ENCODE measurements around the gene LEKR1. TPM values are rescaled to one million over a fixed set of nuclear protein-coding genes. Genes with fewer than 3 reads are reported as not detected.

Gene LEKR1
- total RNA-seq, 1 donor from 2014 or later, result 0.52 TPM

DNA sequence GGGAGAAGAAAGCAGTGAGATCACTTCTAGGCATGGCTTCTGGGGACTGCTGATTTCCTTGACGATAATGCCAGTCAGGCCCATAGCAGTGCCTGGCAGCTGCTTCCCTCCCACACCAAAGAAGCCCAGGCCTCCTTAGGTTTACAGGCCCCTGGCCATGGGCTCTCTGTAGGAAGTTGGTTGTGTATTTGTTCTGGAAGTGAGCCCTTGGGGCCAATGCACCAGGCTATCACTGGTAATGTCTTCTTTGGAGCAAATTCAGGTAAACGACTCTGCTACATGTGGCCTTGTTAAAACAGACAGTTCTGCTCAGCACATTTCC, 244.5 kb downstream of the LEKR1 start:
- H3K27me3 ChIP-seq (ENCODE audit: control insufficient read depth in 3 of 3, insufficient read depth in 3 of 3, low read length in 3 of 3), result no peaks in the 10 kb centered on the region
- no peaks in the 10 kb centered on the region for H3K36me3 ChIP-seq (ENCODE audit: control insufficient read depth in 3 of 3, insufficient read depth in 3 of 3, low read length in 3 of 3)
- no peak overlapping the region for H3K27ac ChIP-seq (ENCODE audit: low read depth, low read length)
- no peaks in the 10 kb centered on the region for H3K9me3 ChIP-seq (ENCODE audit: control insufficient read depth in 3 of 3, low read length in 3 of 3)
- peaks cover 4 to 7% (median 5%) of the 10 kb centered on the region in 3 donors for H3K4me1 ChIP-seq (ENCODE audit: control insufficient read depth in 3 of 3, insufficient read depth in 3 of 3, low read length in 3 of 3)
- no peak overlapping the region for H3K4me3 ChIP-seq (ENCODE audit: low read length in 3 of 3)
- H3K9ac ChIP-seq (ENCODE audit: low read depth in 1 of 3, low read length in 3 of 3), result no peak overlapping the region

DNA sequence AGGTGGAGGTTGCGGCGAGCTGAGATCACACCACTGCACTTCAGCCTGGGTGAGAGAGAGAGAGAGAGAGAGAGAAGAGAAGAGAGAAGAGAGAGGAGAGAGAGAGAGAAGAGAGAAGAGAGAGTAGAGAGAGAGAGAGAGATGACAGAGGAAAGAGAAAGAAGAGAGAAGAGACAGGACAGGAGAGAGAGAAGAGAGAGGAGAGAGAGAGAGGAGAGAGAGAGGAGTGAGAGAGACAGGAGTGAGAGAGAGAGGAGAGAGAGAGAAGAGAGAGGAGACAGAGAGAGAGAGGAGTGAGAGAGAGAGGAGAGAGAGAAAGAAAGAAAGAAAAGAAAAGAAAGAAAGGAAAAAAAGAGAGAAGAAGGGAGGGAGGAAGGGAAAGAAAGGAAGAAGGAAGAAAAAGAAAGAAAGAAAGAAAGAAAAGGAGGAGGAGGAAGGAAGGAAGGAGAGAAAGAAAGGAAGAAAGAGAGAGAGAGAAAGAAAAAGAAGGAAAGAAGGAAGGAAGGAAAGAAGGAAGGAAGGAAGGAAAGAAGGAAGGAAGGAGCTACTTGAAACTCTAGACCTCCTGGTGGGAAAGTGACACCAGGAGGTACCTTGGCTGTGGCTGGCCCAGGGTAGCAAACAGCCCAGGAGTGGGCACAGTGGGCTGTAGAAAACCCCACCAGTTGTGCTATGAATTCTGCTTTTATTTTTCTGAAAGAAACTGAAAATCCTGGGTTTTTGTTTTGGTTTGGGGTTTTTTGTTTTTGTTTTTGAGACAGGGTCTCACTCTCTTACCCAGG, 245.8 kb downstream of the LEKR1 start:
- H3K27ac ChIP-seq (ENCODE audit: low read depth, low read length), result no peak overlapping the region
- no peak overlapping the region for H3K9ac ChIP-seq (ENCODE audit: low read depth in 1 of 3, low read length in 3 of 3)
- peaks cover 1 to 2% (median 1%) of the 10 kb centered on the region in 3 donors for H3K4me1 ChIP-seq (ENCODE audit: control insufficient read depth in 3 of 3, insufficient read depth in 3 of 3, low read length in 3 of 3)
- no peak overlapping the region for H3K4me3 ChIP-seq (ENCODE audit: low read length in 3 of 3)
- H3K27me3 ChIP-seq (ENCODE audit: control insufficient read depth in 3 of 3, insufficient read depth in 3 of 3, low read length in 3 of 3), result no peaks in the 10 kb centered on the region
- H3K36me3 ChIP-seq (ENCODE audit: control insufficient read depth in 3 of 3, insufficient read depth in 3 of 3, low read length in 3 of 3), result no peaks in the 10 kb centered on the region
- H3K9me3 ChIP-seq (ENCODE audit: control insufficient read depth in 3 of 3, low read length in 3 of 3), result no peaks in the 10 kb centered on the region

DNA sequence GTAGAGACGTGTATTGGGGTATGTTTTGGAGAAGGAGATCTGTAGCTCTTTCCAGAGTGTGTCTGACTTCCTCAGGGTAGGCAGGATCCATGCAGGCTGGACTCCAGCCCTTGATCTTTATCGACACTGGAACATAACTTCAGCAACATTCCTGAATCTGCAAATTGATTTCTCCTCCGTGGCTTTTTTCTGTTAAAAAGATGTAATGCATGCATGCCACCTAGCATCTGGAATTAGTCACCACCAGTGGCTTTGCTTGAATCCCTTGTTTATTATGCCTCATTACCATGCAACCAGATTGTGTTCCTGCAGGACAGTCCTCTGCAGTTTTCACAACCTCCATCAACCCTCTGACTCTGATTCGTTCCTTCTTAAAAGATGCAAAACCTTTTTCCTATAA, 247.7 kb downstream of the LEKR1 start:
- Histone ChIP-seq H3K9ac (ENCODE audit: low read depth in 1 of 3, low read length in 3 of 3) (no peak overlapping the region), H3K4me3 (ENCODE audit: low read length in 3 of 3) (no peak overlapping the region), H3K27me3 (ENCODE audit: control insufficient read depth in 3 of 3, insufficient read depth in 3 of 3, low read length in 3 of 3) (no peaks in the 10 kb centered on the region), H3K27ac (ENCODE audit: low read depth, low read length) (no peak overlapping the region), H3K36me3 (ENCODE audit: control insufficient read depth in 3 of 3, insufficient read depth in 3 of 3, low read length in 3 of 3) (no peaks in the 10 kb centered on the region), H3K4me1 (ENCODE audit: control insufficient read depth in 3 of 3, insufficient read depth in 3 of 3, low read length in 3 of 3) (peaks cover 5 to 9% (median 8%) of the 10 kb centered on the region in 3 donors), H3K9me3 (ENCODE audit: control insufficient read depth in 3 of 3, low read length in 3 of 3) (no peaks in the 10 kb centered on the region)

DNA sequence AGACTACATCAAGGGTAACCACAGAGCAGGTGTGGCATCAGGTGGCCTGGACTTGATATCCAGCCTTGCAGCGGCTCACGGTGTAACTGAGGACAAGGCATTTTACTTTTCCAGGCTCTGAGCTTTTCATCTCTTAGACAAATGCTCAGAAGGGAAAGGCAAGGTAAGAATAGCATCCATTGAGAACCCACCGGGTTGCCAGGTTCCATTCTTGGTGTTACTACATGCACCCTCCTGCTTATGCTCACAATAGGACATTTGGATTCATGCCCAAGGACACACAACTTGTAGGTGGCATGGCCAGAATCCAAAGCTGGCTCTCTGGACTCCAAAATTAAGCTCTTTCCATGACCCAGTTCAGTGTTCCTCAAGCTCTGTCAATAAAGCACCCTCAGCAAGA, 248.3 kb downstream of the LEKR1 start:
- Histone ChIP-seq H3K27ac (ENCODE audit: low read depth, low read length) (no peak overlapping the region), H3K9ac (ENCODE audit: low read depth in 1 of 3, low read length in 3 of 3) (no peak overlapping the region), H3K4me3 (ENCODE audit: low read length in 3 of 3) (no peak overlapping the region), H3K27me3 (ENCODE audit: control insufficient read depth in 3 of 3, insufficient read depth in 3 of 3, low read length in 3 of 3) (no peaks in the 10 kb centered on the region), H3K9me3 (ENCODE audit: control insufficient read depth in 3 of 3, low read length in 3 of 3) (no peaks in the 10 kb centered on the region), H3K4me1 (ENCODE audit: control insufficient read depth in 3 of 3, insufficient read depth in 3 of 3, low read length in 3 of 3) (peaks cover 5 to 9% (median 8%) of the 10 kb centered on the region in 3 donors), H3K36me3 (ENCODE audit: control insufficient read depth in 3 of 3, insufficient read depth in 3 of 3, low read length in 3 of 3) (no peaks in the 10 kb centered on the region)

DNA sequence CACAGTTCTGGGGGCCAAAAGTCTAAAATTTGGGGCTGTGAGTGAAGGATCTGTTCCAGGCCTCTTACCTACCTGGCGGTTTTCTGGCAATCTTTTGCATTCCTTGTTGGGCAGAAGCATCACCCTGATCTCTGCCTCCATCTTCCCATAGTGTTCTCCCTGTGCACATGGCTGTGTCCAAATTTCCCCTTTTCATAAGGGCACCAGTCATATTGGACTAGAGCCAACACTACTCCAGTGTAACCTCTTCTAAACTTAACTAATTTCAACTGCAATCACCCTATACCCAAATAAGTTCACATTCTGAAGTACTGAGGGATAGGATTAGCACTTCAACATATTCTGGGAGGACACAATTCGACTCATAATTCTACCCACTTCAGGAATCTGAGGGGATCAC, 248.8 kb downstream of the LEKR1 start:
- H3K36me3 ChIP-seq (ENCODE audit: control insufficient read depth in 3 of 3, insufficient read depth in 3 of 3, low read length in 3 of 3), result no peaks in the 10 kb centered on the region
- H3K27me3 ChIP-seq (ENCODE audit: control insufficient read depth in 3 of 3, insufficient read depth in 3 of 3, low read length in 3 of 3), result no peaks in the 10 kb centered on the region
- no peak overlapping the region for H3K27ac ChIP-seq (ENCODE audit: low read depth, low read length)
- H3K9me3 ChIP-seq (ENCODE audit: control insufficient read depth in 3 of 3, low read length in 3 of 3), result no peaks in the 10 kb centered on the region
- H3K9ac ChIP-seq (ENCODE audit: low read depth in 1 of 3, low read length in 3 of 3), result no peak overlapping the region
- H3K4me3 ChIP-seq (ENCODE audit: low read length in 3 of 3), result no peak overlapping the region
- peaks cover 5 to 9% (median 8%) of the 10 kb centered on the region in 3 donors for H3K4me1 ChIP-seq (ENCODE audit: control insufficient read depth in 3 of 3, insufficient read depth in 3 of 3, low read length in 3 of 3)

DNA sequence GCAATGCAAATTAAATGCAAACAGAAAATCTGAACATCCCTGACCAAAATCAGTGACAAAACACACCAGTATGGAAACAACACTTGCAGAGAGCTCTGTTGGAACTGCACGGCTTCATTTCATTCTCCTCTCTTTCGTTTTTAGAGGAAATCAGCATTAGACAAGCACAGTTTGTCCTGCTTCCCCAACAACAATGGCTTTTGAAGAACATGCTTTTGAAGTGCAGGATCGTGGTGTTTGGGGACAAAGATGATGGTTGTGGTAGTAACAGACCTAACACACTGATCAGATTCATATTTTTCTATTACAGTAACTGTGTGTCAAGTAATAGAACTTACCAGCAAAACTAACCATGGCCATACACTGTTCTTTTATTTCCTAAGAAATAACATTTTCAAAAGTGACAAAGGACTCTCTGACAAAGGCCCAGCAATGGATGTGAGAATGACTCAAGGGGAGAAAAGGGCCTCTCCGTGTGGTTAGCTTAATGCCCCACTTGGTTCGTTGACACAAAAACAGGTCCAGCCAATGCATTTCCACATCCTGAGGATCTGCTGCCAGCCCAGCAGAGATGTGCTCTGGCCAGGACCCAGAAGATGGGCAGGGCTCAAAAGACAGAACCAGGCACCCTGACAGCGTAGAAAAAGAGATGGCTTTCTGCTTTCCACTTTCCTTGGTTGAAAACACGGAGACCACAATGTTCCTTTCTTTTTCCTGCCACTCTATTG, 249.7 kb downstream of the LEKR1 start:
- H3K9ac ChIP-seq (ENCODE audit: low read depth in 1 of 3, low read length in 3 of 3), result no peak overlapping the region
- no peaks in the 10 kb centered on the region for H3K27me3 ChIP-seq (ENCODE audit: control insufficient read depth in 3 of 3, insufficient read depth in 3 of 3, low read length in 3 of 3)
- H3K4me3 ChIP-seq (ENCODE audit: low read length in 3 of 3), result no peak overlapping the region
- H3K36me3 ChIP-seq (ENCODE audit: control insufficient read depth in 3 of 3, insufficient read depth in 3 of 3, low read length in 3 of 3), result no peaks in the 10 kb centered on the region
- H3K27ac ChIP-seq (ENCODE audit: low read depth, low read length), result no peak overlapping the region
- H3K4me1 ChIP-seq (ENCODE audit: control insufficient read depth in 3 of 3, insufficient read depth in 3 of 3, low read length in 3 of 3), result peaks cover 5 to 9% (median 8%) of the 10 kb centered on the region in 3 donors
- H3K9me3 ChIP-seq (ENCODE audit: control insufficient read depth in 3 of 3, low read length in 3 of 3), result no peaks in the 10 kb centered on the region

DNA sequence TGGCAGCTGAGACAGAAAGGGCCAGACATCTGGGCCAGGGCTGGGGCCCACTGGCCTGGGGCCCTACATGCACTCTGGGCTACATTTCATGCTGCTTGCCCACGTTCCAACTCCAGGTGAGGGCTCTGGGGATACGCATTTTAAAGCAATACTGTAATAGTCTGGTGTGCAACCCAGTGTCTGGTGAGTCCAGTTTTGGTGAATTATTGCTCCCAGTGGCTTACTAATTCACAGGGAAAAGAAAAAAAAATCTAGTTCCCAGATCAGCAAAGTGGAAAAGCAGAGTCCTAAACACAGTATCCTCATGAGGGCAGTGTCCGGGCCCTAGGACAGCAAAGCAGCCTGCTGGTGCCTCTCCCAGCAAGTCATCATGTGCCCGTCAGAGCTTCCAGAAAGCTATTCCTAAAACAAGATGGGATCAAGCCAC, 251.4 kb downstream of the LEKR1 start:
- Histone ChIP-seq H3K36me3 (ENCODE audit: control insufficient read depth in 3 of 3, insufficient read depth in 3 of 3, low read length in 3 of 3) (no peaks in the 10 kb centered on the region), H3K27me3 (ENCODE audit: control insufficient read depth in 3 of 3, insufficient read depth in 3 of 3, low read length in 3 of 3) (no peaks in the 10 kb centered on the region), H3K9ac (ENCODE audit: low read depth in 1 of 3, low read length in 3 of 3) (peak overlapping the region in 2 of 3 donors; percentile 24 to 33), H3K4me1 (ENCODE audit: control insufficient read depth in 3 of 3, insufficient read depth in 3 of 3, low read length in 3 of 3) (peaks cover 12 to 17% (median 14%) of the 10 kb centered on the region in 3 donors), H3K27ac (ENCODE audit: low read depth, low read length) (no peak overlapping the region), H3K4me3 (ENCODE audit: low read length in 3 of 3) (no peak overlapping the region), H3K9me3 (ENCODE audit: control insufficient read depth in 3 of 3, low read length in 3 of 3) (no peaks in the 10 kb centered on the region)

DNA sequence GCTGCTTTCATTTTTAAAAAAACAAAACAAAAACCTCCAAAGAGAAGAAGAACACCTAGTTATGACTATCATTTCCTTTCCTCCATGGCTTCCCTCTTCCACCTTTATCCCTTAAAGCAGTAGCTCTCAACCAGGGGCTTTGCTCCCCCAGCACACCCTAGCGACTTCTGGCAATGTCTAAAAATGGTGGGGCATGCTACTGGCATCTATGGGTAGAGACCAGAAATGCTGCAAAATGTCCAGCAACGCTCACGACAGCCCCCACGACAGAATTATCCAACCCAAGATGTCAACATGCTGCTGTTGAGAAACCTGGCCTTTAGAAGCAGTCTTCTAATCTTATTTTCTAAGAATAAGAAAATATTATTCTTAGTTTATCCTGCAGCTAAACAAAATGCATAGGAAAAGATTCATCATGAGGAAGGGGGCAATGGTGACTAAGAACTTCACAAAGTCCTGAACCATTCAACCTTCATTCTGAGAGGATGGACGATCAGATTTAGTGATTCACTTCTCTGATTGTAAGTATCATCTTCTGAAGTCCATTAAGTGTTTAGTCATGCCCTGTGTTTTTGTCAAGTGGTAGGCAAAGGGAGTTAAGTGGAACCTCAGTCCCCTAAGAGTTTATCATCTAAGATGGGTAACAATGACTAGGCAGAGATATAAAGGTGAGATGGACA, 252.1 kb downstream of the LEKR1 start:
- H3K4me1 ChIP-seq (ENCODE audit: control insufficient read depth in 3 of 3, insufficient read depth in 3 of 3, low read length in 3 of 3), result peaks cover 12 to 17% (median 14%) of the 10 kb centered on the region in 3 donors
- H3K27me3 ChIP-seq (ENCODE audit: control insufficient read depth in 3 of 3, insufficient read depth in 3 of 3, low read length in 3 of 3), result no peaks in the 10 kb centered on the region
- H3K27ac ChIP-seq (ENCODE audit: low read depth, low read length), result no peak overlapping the region
- no peaks in the 10 kb centered on the region for H3K36me3 ChIP-seq (ENCODE audit: control insufficient read depth in 3 of 3, insufficient read depth in 3 of 3, low read length in 3 of 3)
- no peaks in the 10 kb centered on the region for H3K9me3 ChIP-seq (ENCODE audit: control insufficient read depth in 3 of 3, low read length in 3 of 3)
- H3K4me3 ChIP-seq (ENCODE audit: low read length in 3 of 3), result no peak overlapping the region
- peak overlapping the region in 1 of 3 donors; percentile 24 for H3K9ac ChIP-seq (ENCODE audit: low read depth in 1 of 3, low read length in 3 of 3)

DNA sequence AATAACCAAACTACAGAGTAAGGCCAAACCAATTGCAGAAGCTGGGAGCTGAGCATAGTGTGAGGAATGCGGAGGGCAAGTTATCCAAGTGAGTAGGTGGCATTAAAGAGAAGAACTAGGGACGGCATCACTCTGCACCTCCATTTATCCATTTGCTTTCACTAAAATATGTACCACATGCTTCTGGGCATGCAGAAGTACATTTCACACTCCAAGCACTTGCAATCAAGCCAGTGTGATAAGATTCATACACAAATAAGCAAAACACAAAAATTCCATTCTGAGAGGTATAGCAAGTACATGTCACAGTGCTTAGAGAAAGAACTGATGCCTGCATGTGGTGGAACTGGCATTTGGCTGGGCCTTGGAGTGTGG, 252.6 kb downstream of the LEKR1 start:
- H3K36me3 ChIP-seq (ENCODE audit: control insufficient read depth in 3 of 3, insufficient read depth in 3 of 3, low read length in 3 of 3), result no peaks in the 10 kb centered on the region
- no peak overlapping the region for H3K9ac ChIP-seq (ENCODE audit: low read depth in 1 of 3, low read length in 3 of 3)
- H3K4me3 ChIP-seq (ENCODE audit: low read length in 3 of 3), result no peak overlapping the region
- H3K4me1 ChIP-seq (ENCODE audit: control insufficient read depth in 3 of 3, insufficient read depth in 3 of 3, low read length in 3 of 3), result peaks cover 12 to 17% (median 14%) of the 10 kb centered on the region in 3 donors
- H3K9me3 ChIP-seq (ENCODE audit: control insufficient read depth in 3 of 3, low read length in 3 of 3), result no peaks in the 10 kb centered on the region
- no peaks in the 10 kb centered on the region for H3K27me3 ChIP-seq (ENCODE audit: control insufficient read depth in 3 of 3, insufficient read depth in 3 of 3, low read length in 3 of 3)
- no peak overlapping the region for H3K27ac ChIP-seq (ENCODE audit: low read depth, low read length)

Data from skeletal muscle tissue (tissue), 4 donors.